Neutrophil (primary cell): ENCODE measurements around the gene DSG2.

Source experiments
- H3K27ac ChIP-seq: fragments of 200-600 bp; sonication (generic); 2 replicates; pipeline ENCODE4 v1.5.1; 2016; ENCODE audit warnings: mild to moderate bottlenecking, moderate library complexity
- H3K27me3 ChIP-seq: fragments of 200-600 bp; sonication (generic); 2 replicates; pipeline ENCODE4 v1.6.0; 2016; ENCODE audit warnings: mild to moderate bottlenecking
- H3K36me3 ChIP-seq: fragments of 200-600 bp; sonication (generic); 2 replicates; pipeline ENCODE4 v1.5.1; 2017
- H3K4me1 ChIP-seq, 2 experiments: fragments of 200-600 bp in 1 of 2; sonication (generic) in 1 of 2; 1 replicate in 1 of 2; 2 replicates in 1 of 2; pipeline versions ENCODE4 v1.5.1 to v1.6.1; 2013 to 2016; ENCODE audit warnings: low read depth in 1 of 2, low read length in 1 of 2, mild to moderate bottlenecking in 1 of 2, moderate library complexity in 1 of 2; ENCODE audit not compliant: control insufficient read depth in 1 of 2, insufficient read depth in 1 of 2
- H3K4me3 ChIP-seq, 2 experiments: fragments of 200-600 bp in 1 of 2; sonication (generic) in 1 of 2; 1 replicate in 1 of 2; 2 replicates in 1 of 2; pipeline ENCODE4 v1.5.1; 2013 to 2016; ENCODE audit warnings: low read depth in 1 of 2, low read length in 1 of 2, mild to moderate bottlenecking in 1 of 2, moderate library complexity in 1 of 2
- H3K9me3 ChIP-seq: fragments of 200-600 bp; sonication (generic); 2 replicates; pipeline ENCODE4 v1.5.1; 2016
- TF ChIP-seq, protein P1 (sequence below): fragments of 200-600 bp; sonication (generic); IDR thresholded peaks from 2 replicates; pipeline ENCODE4 v1.5.1; 2016; ENCODE audit warnings: antibody characterized with exemption

DSG2 gene

GRCh38 chr18:31478688-31479087 is 19.3 kb upstream of the DSG2 start:
- no peaks in the 10 kb centered on the region for H3K36me3 ChIP-seq
- peaks cover 11% of the 10 kb centered on the region for H3K27me3 ChIP-seq

GRCh38 chr18:31482051-31482450 is 15.9 kb upstream of the DSG2 start:
- Histone ChIP-seq H3K9me3 (no peaks in the 10 kb centered on the region), H3K27ac (no peak overlapping the region), H3K4me1 (no peaks in the 10 kb centered on the region), H3K4me3 (no peak overlapping the region), H3K36me3 (no peaks in the 10 kb centered on the region), H3K27me3 (peaks cover 11% of the 10 kb centered on the region)
- TF ChIP-seq, protein P1, sequence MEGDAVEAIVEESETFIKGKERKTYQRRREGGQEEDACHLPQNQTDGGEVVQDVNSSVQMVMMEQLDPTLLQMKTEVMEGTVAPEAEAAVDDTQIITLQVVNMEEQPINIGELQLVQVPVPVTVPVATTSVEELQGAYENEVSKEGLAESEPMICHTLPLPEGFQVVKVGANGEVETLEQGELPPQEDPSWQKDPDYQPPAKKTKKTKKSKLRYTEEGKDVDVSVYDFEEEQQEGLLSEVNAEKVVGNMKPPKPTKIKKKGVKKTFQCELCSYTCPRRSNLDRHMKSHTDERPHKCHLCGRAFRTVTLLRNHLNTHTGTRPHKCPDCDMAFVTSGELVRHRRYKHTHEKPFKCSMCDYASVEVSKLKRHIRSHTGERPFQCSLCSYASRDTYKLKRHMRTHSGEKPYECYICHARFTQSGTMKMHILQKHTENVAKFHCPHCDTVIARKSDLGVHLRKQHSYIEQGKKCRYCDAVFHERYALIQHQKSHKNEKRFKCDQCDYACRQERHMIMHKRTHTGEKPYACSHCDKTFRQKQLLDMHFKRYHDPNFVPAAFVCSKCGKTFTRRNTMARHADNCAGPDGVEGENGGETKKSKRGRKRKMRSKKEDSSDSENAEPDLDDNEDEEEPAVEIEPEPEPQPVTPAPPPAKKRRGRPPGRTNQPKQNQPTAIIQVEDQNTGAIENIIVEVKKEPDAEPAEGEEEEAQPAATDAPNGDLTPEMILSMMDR, result no peak

More at GRCh38 chr18:31478688-31479087, 19.3 kb upstream of the DSG2 start:
- Histone ChIP-seq H3K27ac (no peak overlapping the region), H3K4me3 (no peak overlapping the region), H3K4me1 (no peaks in the 10 kb centered on the region), H3K9me3 (no peaks in the 10 kb centered on the region)
- TF ChIP-seq, protein P1, result no peak

- peaks cover 11% of the 10 kb centered on the region for H3K27me3 ChIP-seq
- H3K4me3 ChIP-seq, result no peak overlapping the region
- TF ChIP-seq, protein P1, result no peak
- no peaks in the 10 kb centered on the region for H3K4me1 ChIP-seq
- no peaks in the 10 kb centered on the region for H3K36me3 ChIP-seq
- no peak overlapping the region for H3K27ac ChIP-seq
- no peaks in the 10 kb centered on the region for H3K9me3 ChIP-seq
Observed at GRCh38 chr18:31483396-31483795, 14.6 kb upstream of the DSG2 start.

- TF ChIP-seq, protein P1, result no peak
Observed at GRCh38 chr18:31484461-31484860, 13.5 kb upstream of the DSG2 start.

GRCh38 chr18:31486165-31486564 is 11.8 kb upstream of the DSG2 start:
- Histone ChIP-seq H3K27ac (no peak overlapping the region), H3K4me1 (no peaks in the 10 kb centered on the region), H3K9me3 (no peaks in the 10 kb centered on the region), H3K27me3 (peaks cover 8% of the 10 kb centered on the region), H3K36me3 (no peaks in the 10 kb centered on the region), H3K4me3 (no peak overlapping the region)
- TF ChIP-seq, protein P1, result no peak

More at GRCh38 chr18:31484461-31484860, 13.5 kb upstream of the DSG2 start:
- Histone ChIP-seq H3K27ac (no peak overlapping the region), H3K9me3 (no peaks in the 10 kb centered on the region), H3K36me3 (no peaks in the 10 kb centered on the region), H3K27me3 (peaks cover 11% of the 10 kb centered on the region), H3K4me3 (no peak overlapping the region), H3K4me1 (no peaks in the 10 kb centered on the region)
